GM19193 (cell line): ENCODE measurements around the gene SPIRE1.

Experiments
- POLR2A ChIP-seq: IDR thresholded peaks from 4 replicates; pipeline ENCODE4 v1.6.1; 2011; ENCODE audit not compliant: insufficient read depth, insufficient read length; ENCODE audit errors: extremely low read depth

The SPIRE1 gene

DNA sequence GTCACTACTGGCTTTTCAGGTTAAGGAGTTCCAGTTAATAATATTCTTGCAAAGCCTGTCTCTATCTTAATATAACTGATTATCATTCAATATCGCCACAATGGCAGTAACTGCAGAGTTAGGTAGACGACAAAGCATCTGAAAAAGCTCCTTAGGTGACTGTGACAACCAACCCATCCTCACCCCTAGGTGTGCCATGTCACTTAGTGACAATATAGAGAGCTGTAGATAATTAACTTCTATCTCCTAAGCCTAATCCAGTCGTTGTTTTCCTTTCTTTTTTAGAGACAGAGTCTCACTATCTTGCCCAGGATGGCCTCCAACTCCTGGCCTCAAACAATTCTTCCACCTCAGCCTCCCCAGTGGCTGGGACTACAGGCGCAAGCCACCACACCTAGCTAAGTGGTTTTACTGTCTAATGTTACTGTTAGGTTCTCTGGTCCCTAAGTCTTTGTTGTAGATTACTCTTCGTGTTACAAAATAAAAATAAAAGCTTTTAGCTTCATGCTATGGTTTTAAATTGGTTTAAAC, 65.2 kb downstream of the SPIRE1 start:
- no peak for TF ChIP-seq POLR2A

DNA sequence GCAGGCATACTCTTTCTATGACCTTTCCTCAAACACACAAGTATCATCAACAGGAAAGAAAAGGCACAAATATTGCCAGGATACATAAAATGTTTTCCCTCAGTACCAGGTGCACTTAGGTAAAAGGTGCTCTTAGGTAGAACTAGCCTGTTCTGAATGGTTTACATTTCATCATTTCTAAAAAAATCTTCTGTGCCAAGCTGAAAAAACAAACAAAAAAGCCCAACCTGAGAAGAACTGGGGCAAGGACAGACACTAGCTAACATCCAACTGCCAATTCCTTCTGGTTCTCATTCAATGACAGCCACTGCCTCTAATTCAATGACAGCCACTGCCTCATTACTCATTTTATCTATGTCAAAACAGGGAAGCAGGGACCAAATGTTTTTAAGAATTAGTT, 68.5 kb downstream of the SPIRE1 start:
- no peak for TF ChIP-seq POLR2A

DNA sequence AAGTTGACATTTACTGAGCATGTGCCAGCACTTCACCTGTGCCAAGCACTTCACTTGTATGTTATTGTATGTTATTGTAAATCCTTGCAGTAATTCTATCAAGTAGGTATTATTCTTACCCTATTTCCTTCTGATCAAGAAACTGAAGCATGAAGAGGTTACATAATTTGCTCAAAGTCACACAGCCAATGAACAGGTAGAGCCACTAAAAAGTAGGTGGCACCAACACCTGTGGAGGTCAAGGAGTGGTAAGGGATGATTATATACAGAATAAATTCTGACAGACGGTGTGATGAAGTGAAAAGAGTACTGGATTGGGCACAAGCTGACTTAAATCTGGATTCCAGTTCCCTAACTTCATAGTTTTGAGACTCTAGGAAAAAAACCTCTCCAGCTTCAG, 71.0 kb downstream of the SPIRE1 start:
- no peak for TF ChIP-seq POLR2A

DNA sequence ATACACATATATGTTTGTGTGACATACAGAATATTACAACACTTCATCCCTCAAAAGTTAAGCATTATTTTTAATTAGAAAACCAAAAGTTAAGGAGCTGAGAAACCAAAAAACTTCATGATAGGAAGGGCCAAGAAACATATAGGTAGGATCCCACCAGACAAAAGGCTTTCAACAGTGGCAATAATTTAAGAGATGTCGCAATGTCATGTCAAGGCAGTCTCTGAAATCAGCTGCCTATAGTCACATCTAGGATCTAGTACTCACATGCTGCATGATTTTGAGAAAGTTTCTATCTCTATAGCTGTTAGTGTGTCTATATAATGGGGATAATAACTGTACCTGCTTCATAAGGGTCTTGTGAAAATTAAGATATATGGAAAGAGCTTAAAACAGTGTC, 72.7 kb downstream of the SPIRE1 start:
- no peak for TF ChIP-seq POLR2A

DNA sequence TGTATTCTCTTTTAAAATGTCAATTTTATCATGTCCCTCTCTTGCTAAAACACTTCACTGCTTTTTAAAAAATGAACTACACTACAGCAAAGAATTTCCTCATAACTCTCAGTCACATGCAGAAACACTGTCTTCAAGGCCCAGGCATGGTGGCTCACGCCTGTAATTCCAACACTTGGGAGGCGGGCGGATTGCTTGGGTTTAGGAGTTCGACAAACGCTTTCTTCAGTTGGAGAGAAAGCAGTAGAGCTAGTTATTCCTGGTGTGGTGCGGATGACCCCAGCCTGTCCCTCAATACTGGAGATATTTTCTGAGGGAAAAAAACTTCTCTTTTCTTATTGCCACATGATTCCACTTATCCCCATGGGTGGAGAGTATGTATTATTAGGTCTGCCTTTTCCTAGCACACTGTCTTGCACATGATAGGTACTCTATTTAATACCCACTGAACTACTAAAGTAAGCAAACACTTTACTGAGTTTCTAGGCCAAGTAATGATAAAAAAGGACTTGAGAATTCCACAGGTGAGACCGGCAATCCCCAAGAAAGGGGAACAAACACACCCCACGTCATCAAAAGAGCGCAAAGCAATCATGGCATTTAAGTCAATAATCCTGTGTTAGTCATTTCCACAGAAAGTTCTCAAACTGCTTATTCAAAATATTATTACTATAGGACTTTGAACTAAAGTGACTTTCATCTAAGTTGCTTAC, 77.1 kb downstream of the SPIRE1 start:
- no peak for TF ChIP-seq POLR2A

DNA sequence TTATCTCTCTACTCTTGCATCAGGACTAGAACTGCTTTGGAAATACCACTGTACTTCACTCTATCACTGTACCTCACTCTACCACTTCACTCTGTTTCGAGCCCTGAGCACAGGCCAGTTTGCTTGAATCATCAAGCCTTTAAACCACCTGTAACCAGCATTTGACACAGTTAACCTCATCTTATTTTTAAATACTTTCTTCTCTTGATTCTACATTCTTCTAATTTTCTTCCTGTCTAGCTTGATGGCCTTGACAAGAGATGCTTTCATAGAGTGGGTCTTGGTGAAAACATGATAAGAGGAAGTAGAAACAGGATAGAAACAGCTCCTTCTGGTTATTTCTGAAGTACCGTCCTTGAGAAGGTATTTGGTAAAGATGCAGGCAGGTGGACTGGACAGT, 78.1 kb downstream of the SPIRE1 start:
- TF ChIP-seq POLR2A, result no peak

DNA sequence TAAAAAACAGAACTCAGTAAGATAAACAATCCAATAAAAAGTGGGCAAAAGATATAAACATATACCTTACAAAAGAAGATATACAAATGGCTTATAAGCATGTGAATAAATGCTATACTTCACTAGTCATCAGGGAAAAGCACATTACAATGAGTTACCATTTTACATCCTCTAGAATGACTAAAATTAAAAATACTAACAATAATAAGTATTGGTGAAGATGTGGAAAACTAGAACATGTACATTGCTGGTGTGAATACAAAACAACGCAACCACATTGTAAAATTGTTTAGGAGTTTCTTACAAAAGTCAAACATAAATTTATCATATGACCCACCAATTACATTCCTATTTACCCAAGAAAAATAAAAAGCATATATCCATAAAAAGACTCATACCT, 80.1 kb downstream of the SPIRE1 start:
- TF ChIP-seq POLR2A, result no peak

DNA sequence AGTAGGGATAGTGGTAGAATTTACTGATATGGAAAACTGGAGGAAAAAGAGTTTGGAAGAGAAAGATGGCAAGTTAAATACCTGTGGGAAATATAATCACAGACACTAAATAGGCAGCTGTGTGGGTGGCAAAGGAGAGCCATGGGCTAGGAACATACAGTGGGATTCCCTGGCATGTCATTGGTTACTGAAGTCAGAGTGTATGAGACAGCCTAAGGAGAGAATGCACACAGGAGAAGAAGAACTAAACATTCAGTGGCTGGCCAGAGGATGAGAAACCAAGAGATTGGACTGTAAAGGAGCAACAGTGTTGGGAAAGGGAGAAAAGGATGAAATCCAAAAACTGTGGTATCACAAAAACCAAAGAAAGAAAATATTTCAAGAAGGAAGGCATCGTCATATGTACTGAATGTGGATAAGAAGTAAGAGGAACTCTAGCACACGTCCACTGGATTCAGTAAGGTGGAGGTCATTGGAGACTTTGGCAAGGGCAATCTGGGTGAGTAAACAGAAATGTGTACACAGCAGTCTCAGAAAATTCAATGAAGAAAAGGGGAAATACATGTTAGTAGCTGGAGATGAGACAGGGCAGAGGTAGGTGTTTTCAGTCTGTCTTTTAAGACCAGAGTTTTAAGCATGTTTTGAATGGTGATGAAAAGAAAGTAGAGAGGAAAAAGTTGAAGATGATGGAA, 83.3 kb downstream of the SPIRE1 start:
- TF ChIP-seq POLR2A, result no peak

DNA sequence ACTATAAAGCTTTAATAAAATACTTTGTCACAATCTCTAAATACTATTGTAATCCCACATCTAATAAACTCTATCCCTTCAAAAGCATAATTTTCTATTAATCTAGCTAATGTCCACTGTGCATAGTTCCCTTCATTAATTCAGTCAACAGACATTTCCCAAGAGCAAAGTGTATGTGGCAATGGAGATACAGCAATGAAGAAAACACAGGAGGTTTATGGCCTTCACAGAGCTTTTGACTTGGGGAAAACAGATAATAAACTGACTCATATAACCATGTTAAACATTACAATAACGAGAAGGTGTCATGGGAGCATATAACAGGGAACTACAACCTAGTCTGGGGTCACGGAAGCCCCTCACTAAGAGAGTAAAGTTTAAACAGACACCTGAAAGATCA, 86.3 kb downstream of the SPIRE1 start:
- no peak for TF ChIP-seq POLR2A

DNA sequence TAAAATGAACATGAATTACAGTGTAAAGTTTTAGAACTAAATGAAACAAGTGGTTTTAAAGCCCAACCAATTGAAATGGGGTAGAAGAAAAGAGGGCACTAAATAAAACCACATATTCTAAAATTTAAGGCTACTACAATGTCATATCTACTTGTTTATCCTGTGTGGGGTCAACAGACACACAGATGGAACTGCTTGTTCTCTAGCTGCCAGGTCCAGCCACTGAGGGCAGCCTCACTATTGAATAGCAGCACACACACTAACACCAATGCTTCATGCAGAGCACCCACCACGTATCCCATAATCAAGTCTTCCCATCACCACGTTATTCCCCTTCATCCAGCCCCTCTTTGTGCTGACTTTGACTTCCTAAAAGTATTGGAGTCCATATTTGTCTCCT, 88.1 kb downstream of the SPIRE1 start:
- no peak for TF ChIP-seq POLR2A

DNA sequence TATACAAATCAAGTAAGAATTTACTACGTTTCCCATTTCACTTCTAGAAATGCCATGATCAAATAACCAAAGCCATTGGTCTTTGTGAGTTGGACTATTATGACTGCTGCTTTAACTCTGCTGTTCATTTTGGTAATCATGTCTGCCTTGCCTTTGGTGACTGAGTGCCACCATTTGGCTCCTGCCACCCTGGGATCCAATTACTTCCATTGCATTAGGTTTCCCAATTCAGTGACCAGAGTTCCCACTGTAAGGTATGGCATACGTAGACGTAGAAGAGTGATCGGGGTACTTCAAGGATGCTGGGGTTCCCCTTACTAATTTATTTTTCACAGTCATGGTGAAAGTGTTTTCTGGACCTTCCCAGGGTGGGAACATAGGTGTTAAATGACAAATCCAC, 90.1 kb downstream of the SPIRE1 start:
- no peak for TF ChIP-seq POLR2A

DNA sequence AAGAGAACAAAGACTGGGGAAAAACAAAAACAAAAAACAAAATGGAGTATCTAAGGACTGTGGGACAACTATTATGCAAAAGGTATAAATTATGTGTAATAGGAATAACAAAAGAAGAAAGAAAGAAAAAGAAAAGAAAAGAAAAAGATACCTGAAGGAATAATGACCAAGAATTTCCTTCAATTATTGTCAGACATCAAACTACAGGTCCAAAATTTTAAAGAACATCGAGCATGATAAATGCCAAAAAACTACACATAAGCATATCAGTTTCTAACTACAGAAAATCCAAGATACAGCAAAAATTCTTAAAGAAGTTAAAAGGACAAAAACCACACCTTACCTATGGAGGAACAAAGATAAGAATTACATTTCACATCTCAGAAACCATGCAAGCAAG, 93.0 kb downstream of the SPIRE1 start:
- TF ChIP-seq POLR2A, result no peak

DNA sequence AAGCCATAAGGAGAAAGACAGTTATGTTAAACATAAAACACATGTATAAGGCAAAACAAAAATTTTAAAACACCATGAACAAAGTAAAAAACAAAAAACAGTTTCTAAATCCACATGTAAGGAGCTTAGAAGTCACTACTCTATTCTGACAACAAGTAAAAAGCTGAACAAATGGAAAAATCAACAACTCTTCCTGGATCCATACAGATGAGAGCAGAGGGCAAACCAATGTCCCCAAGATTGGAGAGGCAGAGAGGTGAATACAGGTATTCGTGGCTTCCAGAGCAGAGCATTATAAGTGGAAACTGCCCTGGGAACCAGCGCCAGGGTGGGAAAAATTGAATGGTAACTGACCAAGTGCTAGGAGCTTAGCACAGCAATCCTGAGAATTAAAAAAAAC, 93.5 kb downstream of the SPIRE1 start:
- TF ChIP-seq POLR2A, result no peak

DNA sequence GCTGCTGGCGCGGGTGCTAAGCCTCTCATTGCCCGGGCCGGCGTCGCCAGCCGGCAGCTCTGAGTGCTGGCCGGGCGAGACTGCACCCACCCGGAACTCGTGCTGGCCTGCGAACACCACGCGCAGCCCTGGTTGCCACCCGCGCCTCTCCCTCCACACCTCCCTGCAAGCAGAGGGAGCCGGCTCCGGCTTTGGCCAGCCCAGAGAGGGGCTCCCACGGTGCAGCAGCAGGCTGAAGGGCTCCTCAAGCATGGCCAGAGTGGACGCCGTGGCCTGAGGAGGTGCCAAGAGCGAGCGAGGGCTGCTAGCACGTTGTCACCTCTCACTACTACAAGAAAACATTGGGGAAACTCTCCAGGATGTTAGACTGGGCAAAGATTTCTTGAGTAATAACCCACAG, 98.6 kb downstream of the SPIRE1 start:
- TF ChIP-seq POLR2A, result no peak

DNA sequence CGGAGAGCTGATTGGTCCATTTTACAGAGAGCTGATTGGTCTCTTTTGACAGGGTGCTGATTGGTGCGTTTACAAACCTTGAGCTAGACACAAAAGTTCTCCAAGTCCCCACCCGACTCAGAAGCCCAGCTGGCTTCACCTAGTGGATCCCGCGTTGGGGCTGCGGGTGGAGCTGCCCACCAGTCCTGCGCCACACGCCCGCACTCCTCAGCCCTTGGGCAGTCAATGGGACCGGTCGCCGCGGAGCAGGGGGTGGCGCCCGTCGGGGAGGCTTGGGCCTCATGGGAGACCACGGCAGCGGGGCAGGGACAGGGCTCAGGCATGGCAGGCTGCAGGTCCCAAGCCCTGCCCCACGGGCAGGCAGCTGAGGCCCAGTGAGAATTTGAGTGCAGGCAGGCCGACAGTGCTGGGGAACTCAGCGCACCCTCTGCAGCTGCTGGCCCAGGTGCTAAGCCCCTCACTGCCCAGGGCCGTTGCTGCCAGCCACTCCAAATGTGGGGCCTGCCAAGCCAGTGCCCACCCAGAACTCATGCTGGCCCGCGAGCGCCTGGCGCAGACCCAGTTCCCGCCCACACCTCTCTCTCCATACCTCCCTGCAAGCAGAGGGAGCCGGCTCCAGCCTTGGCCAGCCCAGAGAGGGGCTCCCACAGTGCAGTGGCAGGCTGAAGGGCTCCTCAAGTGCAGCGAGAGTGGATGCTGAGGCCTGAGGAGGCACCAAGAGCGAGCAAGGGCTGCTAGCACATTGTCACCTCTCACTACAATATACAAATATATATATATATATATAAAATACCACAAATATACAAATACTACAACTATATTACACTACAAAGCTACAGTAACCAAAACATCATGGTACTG, 100.7 kb downstream of the SPIRE1 start:
- TF ChIP-seq POLR2A, result no peak
